Progenitor cell of endocrine pancreas (in vitro differentiated cells): ENCODE data around the gene TMEM207. TPM values are rescaled to one million over a fixed set of nuclear protein-coding genes. Genes with fewer than 3 reads are reported as not detected.

ENCODE experiments used
- DNase-seq: peaks from one replicate; pipeline ENCODE4 v3.0.0; 2021; ENCODE audit warnings: low spot score; ENCODE audit not compliant: unreplicated experiment
- H3K27ac Mint-ChIP-seq: 2 replicates; pipeline ENCODE4 v1.8.0; 2021; ENCODE audit warnings: mild to moderate bottlenecking, moderate library complexity, mixed read lengths
- H3K27me3 Mint-ChIP-seq: 2 replicates; pipeline ENCODE4 v1.8.0; 2021; ENCODE audit warnings: mixed read lengths
- H3K36me3 Mint-ChIP-seq: 2 replicates; pipeline ENCODE4 v1.8.0; 2022; ENCODE audit warnings: mixed read lengths; ENCODE audit not compliant: insufficient read depth
- H3K4me1 Mint-ChIP-seq: 2 replicates; pipeline ENCODE4 v1.8.0; 2021; ENCODE audit warnings: low read depth, mixed read lengths
- H3K4me3 Mint-ChIP-seq: 2 replicates; pipeline ENCODE4 v1.8.0; 2021; ENCODE audit warnings: low read depth, mild to moderate bottlenecking, moderate library complexity, mixed read lengths
- H3K9me3 Mint-ChIP-seq: 2 replicates; pipeline ENCODE4 v1.8.0; 2021; ENCODE audit warnings: low read depth, mixed read lengths
- total RNA-seq: library from RNA; stranded (reverse); gene quantifications from 2 replicates; pipeline ENCODE4 v1.2.1, GENCODE V29; 2021
- TF ChIP-seq, protein P1 (sequence below): fragments of 200-600 bp; sonication (generic); IDR thresholded peaks from one replicate; pipeline ENCODE4 v1.5.0; 2021; ENCODE audit warnings: antibody characterized with exemption, mild to moderate bottlenecking; ENCODE audit not compliant: unreplicated experiment

TMEM207 gene
- total RNA-seq, 1 donor from 2014 or later: not detected

- Mint-ChIP-seq H3K4me1 (peaks cover 4% of the 10 kb centered on the region), H3K27me3 (no peaks in the 10 kb centered on the region), H3K9me3 (peaks cover 12% of the 10 kb centered on the region), H3K27ac (no peak overlapping the region), H3K36me3 (peaks cover 2% of the 10 kb centered on the region), H3K4me3 (no peak overlapping the region)
- TF ChIP-seq, protein P1, sequence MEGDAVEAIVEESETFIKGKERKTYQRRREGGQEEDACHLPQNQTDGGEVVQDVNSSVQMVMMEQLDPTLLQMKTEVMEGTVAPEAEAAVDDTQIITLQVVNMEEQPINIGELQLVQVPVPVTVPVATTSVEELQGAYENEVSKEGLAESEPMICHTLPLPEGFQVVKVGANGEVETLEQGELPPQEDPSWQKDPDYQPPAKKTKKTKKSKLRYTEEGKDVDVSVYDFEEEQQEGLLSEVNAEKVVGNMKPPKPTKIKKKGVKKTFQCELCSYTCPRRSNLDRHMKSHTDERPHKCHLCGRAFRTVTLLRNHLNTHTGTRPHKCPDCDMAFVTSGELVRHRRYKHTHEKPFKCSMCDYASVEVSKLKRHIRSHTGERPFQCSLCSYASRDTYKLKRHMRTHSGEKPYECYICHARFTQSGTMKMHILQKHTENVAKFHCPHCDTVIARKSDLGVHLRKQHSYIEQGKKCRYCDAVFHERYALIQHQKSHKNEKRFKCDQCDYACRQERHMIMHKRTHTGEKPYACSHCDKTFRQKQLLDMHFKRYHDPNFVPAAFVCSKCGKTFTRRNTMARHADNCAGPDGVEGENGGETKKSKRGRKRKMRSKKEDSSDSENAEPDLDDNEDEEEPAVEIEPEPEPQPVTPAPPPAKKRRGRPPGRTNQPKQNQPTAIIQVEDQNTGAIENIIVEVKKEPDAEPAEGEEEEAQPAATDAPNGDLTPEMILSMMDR: no peak
- DNase-seq: no peak
These were observed 13.4 kb downstream of the TMEM207 start for GRCh38 chr3:190436331-190436730.

DNA sequence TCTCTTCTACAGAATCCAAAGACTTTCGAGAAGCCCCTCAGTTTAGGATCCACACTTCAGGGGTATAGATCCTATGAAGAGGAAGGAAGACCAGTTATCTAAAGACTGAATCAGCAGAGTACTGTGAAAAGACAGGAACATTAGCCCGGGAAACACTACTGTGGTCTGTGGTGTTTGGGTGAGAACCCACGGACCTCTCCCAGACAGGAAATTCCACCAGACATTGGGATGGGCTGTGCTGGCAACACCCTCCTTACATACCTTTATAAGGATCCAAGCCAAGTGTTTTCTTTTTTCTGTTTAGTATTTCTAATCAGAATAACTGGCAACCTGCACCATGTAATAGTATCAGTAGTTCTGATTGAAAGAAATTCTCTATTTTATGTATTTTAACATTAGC is 14.1 kb downstream of the TMEM207 start:
- TF ChIP-seq, protein P1: no peak
- DNase-seq: no peak
- peaks cover 4% of the 10 kb centered on the region for H3K4me1 Mint-ChIP-seq
- H3K36me3 Mint-ChIP-seq: peaks cover 2% of the 10 kb centered on the region
- peaks cover 12% of the 10 kb centered on the region for H3K9me3 Mint-ChIP-seq
- no peaks in the 10 kb centered on the region for H3K27me3 Mint-ChIP-seq
- H3K27ac Mint-ChIP-seq: no peak overlapping the region
- H3K4me3 Mint-ChIP-seq: no peak overlapping the region

DNA sequence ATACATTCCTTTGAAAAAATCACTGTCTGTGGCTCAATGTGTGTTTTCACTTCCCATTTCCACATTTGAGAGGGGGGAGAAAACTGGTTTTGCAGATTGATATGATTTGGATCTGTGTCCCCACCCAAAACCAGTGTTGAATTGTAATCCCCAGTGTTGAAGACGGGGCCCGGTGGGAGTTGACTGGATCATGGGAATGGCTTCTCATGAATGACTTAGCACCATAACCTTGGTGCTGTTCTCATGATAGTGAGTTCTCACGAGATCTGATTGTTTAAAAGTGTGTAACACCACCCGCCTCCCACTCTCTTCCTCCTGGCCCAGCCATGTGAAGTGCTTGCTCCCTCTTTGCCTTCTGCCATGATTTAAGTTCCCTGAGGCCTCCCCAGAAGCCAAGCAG is 16.1 kb downstream of the TMEM207 start:
- TF ChIP-seq, protein P1: no peak
- Mint-ChIP-seq H3K27ac (no peak overlapping the region), H3K4me3 (no peak overlapping the region), H3K36me3 (peaks cover 2% of the 10 kb centered on the region), H3K27me3 (no peaks in the 10 kb centered on the region), H3K4me1 (peaks cover 4% of the 10 kb centered on the region), H3K9me3 (peaks cover 12% of the 10 kb centered on the region)
- no peak for DNase-seq

DNA sequence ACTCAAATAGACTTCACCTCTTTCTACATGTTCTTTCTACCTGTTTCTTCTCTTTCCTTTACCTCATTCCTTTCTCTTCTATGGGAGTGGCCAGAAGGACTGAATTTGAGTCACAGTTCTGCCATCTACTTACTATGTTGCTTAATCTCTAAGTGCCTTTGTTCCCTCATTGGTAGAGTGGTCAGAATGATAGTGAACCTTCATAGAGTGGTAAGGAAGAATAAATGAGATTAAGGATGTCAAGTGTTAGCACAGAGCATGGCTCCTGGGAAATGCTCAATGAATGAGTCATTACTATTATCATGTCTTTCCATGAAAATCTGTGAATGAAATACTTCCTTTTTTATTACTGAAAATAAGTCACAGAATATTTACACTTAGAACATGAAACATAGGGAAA is 17.5 kb downstream of the TMEM207 start:
- TF ChIP-seq, protein P1: no peak
- Mint-ChIP-seq H3K4me3 (no peak overlapping the region), H3K36me3 (peaks cover 2% of the 10 kb centered on the region), H3K27ac (no peak overlapping the region), H3K4me1 (peaks cover 4% of the 10 kb centered on the region), H3K9me3 (peaks cover 11% of the 10 kb centered on the region), H3K27me3 (no peaks in the 10 kb centered on the region)
- DNase-seq: no peak

- no peak for DNase-seq
- H3K36me3 Mint-ChIP-seq: no peaks in the 10 kb centered on the region
- no peak overlapping the region for H3K27ac Mint-ChIP-seq
- peaks cover 4% of the 10 kb centered on the region for H3K4me1 Mint-ChIP-seq
- TF ChIP-seq, protein P1: no peak
- no peak overlapping the region for H3K4me3 Mint-ChIP-seq
- no peaks in the 10 kb centered on the region for H3K27me3 Mint-ChIP-seq
- H3K9me3 Mint-ChIP-seq: peaks cover 5% of the 10 kb centered on the region
These were observed 18.8 kb downstream of the TMEM207 start for GRCh38 chr3:190430906-190431305.
